ENCODE data around the gene SPINT2. TPM values are rescaled to one million over a fixed set of nuclear protein-coding genes. Genes with fewer than 3 reads are reported as not detected.

Gene SPINT2
- total RNA-seq, 1 donor from 2014 or later = 6.8 TPM

GRCh38 chr19:38320969-38321339 lies 56.6 kb downstream of the SPINT2 start:
- peak overlapping the region; percentile 83 for H3K4me3 ChIP-seq
- intact Hi-C loops (cut with micrococcal nuclease) = no loop called here
- no peaks in the 10 kb centered on the region for H3K9me3 ChIP-seq (replicated peaks)
- TF ChIP-seq CTCF (IDR thresholded peaks at IDR 0.05; ENCODE audit: borderline replicate concordance) = no peak
- peak overlapping the region; percentile 87 for H3K27ac ChIP-seq (replicated peaks)
- H3K4me1 ChIP-seq = peaks cover 64% of the 10 kb centered on the region
- H3K36me3 ChIP-seq = peaks cover 10% of the 10 kb centered on the region
- DNase-seq = no peak
- no peaks in the 10 kb centered on the region for H3K27me3 ChIP-seq (ENCODE audit: low read depth)

- H3K27me3 ChIP-seq (ENCODE audit: low read depth) = no peaks in the 10 kb centered on the region
- peak overlapping the region; percentile 87 for H3K27ac ChIP-seq (replicated peaks)
- peak; percentile 80 for DNase-seq
- H3K36me3 ChIP-seq = peaks cover 16% of the 10 kb centered on the region
- H3K4me3 ChIP-seq = peak overlapping the region; percentile 83
- no peaks in the 10 kb centered on the region for H3K9me3 ChIP-seq (replicated peaks)
- H3K4me1 ChIP-seq = peaks cover 57% of the 10 kb centered on the region
- TF ChIP-seq CTCF (IDR thresholded peaks at IDR 0.05; ENCODE audit: borderline replicate concordance) = no peak
- intact Hi-C loops (cut with micrococcal nuclease) = no loop called here
Observed at GRCh38 chr19:38321646-38322196, 57.3 kb downstream of the SPINT2 start.

GRCh38 chr19:38323291-38323690 lies 58.9 kb downstream of the SPINT2 start:
- no peak for DNase-seq
- TF ChIP-seq CTCF (IDR thresholded peaks at IDR 0.05; ENCODE audit: borderline replicate concordance) = no peak
- intact Hi-C loops (cut with micrococcal nuclease) = no loop called here
- Histone ChIP-seq H3K9me3 (replicated peaks) (no peaks in the 10 kb centered on the region), H3K27me3 (ENCODE audit: low read depth) (no peaks in the 10 kb centered on the region), H3K27ac (replicated peaks) (peak overlapping the region; percentile 87), H3K4me1 (peaks cover 45% of the 10 kb centered on the region), H3K36me3 (peaks cover 31% of the 10 kb centered on the region), H3K4me3 (no peak overlapping the region)

- H3K27ac ChIP-seq (replicated peaks) = no peak overlapping the region
- no peak for DNase-seq
- intact Hi-C loops (cut with micrococcal nuclease) = no loop called here
- H3K36me3 ChIP-seq = peaks cover 33% of the 10 kb centered on the region
- no peak for TF ChIP-seq CTCF (IDR thresholded peaks at IDR 0.05; ENCODE audit: borderline replicate concordance)
- no peak overlapping the region for H3K4me3 ChIP-seq
- peaks cover 33% of the 10 kb centered on the region for H3K4me1 ChIP-seq
- H3K27me3 ChIP-seq (ENCODE audit: low read depth) = no peaks in the 10 kb centered on the region
- no peaks in the 10 kb centered on the region for H3K9me3 ChIP-seq (replicated peaks)
Observed at GRCh38 chr19:38324431-38324830, 60.1 kb downstream of the SPINT2 start.

GRCh38 chr19:38326591-38326990 lies 62.2 kb downstream of the SPINT2 start:
- Histone ChIP-seq H3K4me3 (no peak overlapping the region), H3K27me3 (ENCODE audit: low read depth) (no peaks in the 10 kb centered on the region), H3K27ac (replicated peaks) (no peak overlapping the region), H3K4me1 (peaks cover 12% of the 10 kb centered on the region), H3K36me3 (peaks cover 33% of the 10 kb centered on the region), H3K9me3 (replicated peaks) (no peaks in the 10 kb centered on the region)
- DNase-seq = no peak
- no peak for TF ChIP-seq CTCF (IDR thresholded peaks at IDR 0.05; ENCODE audit: borderline replicate concordance)
- intact Hi-C loops (cut with micrococcal nuclease) = no loop called here

All from left ventricle myocardium inferior (tissue), 1 donor.